Erythroblast (primary cell): Measurements from ENCODE around the gene POC1B.

Source experiments
- GATA1 ChIP-seq: IDR thresholded peaks from 2 replicates; pipeline ENCODE4 v1.6.1; 2011; ENCODE audit warnings: low read depth, mild to moderate bottlenecking, control low read depth, low read length, moderate library complexity
- POLR2A ChIP-seq: IDR thresholded peaks from 2 replicates; pipeline ENCODE4 v1.6.1; 2011; ENCODE audit warnings: mild to moderate bottlenecking, low read length

DNA sequence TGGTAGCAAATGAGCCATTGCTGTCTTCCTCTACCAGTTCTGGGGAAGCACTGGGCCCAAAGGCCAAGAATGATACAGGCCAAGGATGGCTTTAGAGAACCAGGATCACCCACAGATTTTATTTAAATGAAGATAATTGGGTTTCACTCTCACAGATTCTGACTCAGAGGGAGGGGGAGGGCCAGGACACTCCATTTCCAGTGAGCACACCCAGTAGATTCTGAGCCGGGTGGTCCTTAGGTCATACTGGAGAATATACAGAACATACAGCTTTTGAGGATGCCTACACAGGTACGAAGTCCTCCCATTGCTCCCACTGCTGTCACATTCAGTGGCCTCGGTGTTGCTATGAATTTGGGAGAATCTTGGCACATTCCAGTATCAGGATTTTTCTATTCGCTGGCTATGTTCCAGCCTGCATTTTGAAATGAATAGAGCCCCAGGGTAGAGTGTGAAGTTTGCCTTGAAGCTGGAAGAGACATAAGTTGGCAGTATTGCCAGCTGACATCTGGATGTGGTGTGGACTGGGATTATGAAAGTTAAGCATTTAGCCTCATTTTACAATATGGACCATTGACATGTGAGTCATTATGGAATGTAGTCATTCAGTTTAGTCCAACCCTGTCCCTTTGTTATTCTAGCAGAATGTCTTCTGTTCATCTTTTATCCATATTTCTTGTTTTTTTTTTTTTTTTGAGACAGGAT lies 45.8 kb upstream of the POC1B start:
- TF ChIP-seq POLR2A (no peak), GATA1 (no peak)
